Right renal pelvis (tissue), 4 donors: ENCODE results near the gene APLF. TPM values are rescaled to one million over a fixed set of nuclear protein-coding genes. Genes with fewer than 3 reads are reported as not detected.
A peak's percentile ranks its signal among the peaks of the same experiment; 100 is the strongest.
"Not testable (repeated sequence)": the region's sequence is repeated elsewhere in the genome, so short reads cannot be mapped to it uniquely, and the experiment has no call there.

Experiments used
- DNase-seq, 4 donors: peaks; one replicate each; pipeline ENCODE4 v3.0.0-alpha.2; 2013; ENCODE audit warnings: low read depth in 4 of 4, low spot score in 3 of 4, missing footprints in 1 of 4
- polyA plus RNA-seq, 4 donors: library from polyadenylated mRNA; unstranded; fragments of 120-200 nt; gene quantifications; one replicate each; pipeline ENCODE4 v1.2.1, GENCODE V29; 2013; ENCODE audit not compliant: insufficient read length in 4 of 4

The APLF gene
- polyA plus RNA-seq, 4 donors = 3.2 to 5.2 (median 4.1) TPM

- no peak for DNase-seq
Measured at GRCh38 chr2:68568116-68568515, 100.7 kb downstream of the APLF start.

- no peak for DNase-seq
Measured at GRCh38 chr2:68569604-68570003, 102.2 kb downstream of the APLF start.

GRCh38 chr2:68570434-68570833 is 103.0 kb downstream of the APLF start:
- DNase-seq = not testable (repeated sequence)

GRCh38 chr2:68574202-68574791 is 106.9 kb downstream of the APLF start:
- no peak for DNase-seq

GRCh38 chr2:68577183-68577582 is 109.8 kb downstream of the APLF start:
- DNase-seq = no peak

GRCh38 chr2:68579689-68580088 is 112.3 kb downstream of the APLF start:
- no peak for DNase-seq

GRCh38 chr2:68588589-68588988 is 121.2 kb downstream of the APLF start:
- DNase-seq = no peak

- no peak for DNase-seq
Measured at GRCh38 chr2:68589963-68590362, 122.6 kb downstream of the APLF start.

- no peak for DNase-seq
Measured at GRCh38 chr2:68590702-68591101, 123.3 kb downstream of the APLF start.

- no peak for DNase-seq
Measured at GRCh38 chr2:68591225-68591624, 123.8 kb downstream of the APLF start.

GRCh38 chr2:68594041-68594440 is 126.7 kb downstream of the APLF start:
- DNase-seq = no peak

- DNase-seq = peak; percentile 8 to 18 (median 13)
Measured at GRCh38 chr2:68594674-68595492, 127.5 kb downstream of the APLF start.

- not testable (repeated sequence) for DNase-seq
Measured at GRCh38 chr2:68595493-68595785, 128.1 kb downstream of the APLF start.

GRCh38 chr2:68600495-68600894 is 133.1 kb downstream of the APLF start:
- DNase-seq = not testable (repeated sequence)

GRCh38 chr2:68603059-68603458 is 135.7 kb downstream of the APLF start:
- no peak for DNase-seq

GRCh38 chr2:68604077-68604476 is 136.7 kb downstream of the APLF start:
- no peak for DNase-seq

GRCh38 chr2:68605939-68606338 is 138.6 kb downstream of the APLF start:
- no peak for DNase-seq

GRCh38 chr2:68606759-68607158 is 139.4 kb downstream of the APLF start:
- DNase-seq = no peak

- DNase-seq = no peak
Measured at GRCh38 chr2:68607837-68608236, 140.5 kb downstream of the APLF start.

- no peak for DNase-seq
Measured at GRCh38 chr2:68612765-68613519, 145.6 kb downstream of the APLF start.

GRCh38 chr2:68620772-68621171 is 153.4 kb downstream of the APLF start:
- DNase-seq = no peak

- DNase-seq = no peak
Measured at GRCh38 chr2:68623820-68624219, 156.4 kb downstream of the APLF start.
